H9 (cell line): ENCODE measurements around the gene TDRD1. TPM values are rescaled to one million over a fixed set of nuclear protein-coding genes. Genes with fewer than 3 reads are reported as not detected.

Experiments used
- DNase-seq: peaks from one replicate; pipeline ENCODE4 v3.0.0-alpha.2; 2017
- H2AFZ ChIP-seq: one replicate; pipeline ENCODE4 v1.6.1; 2013; ENCODE audit warnings: mild to moderate bottlenecking, low read length, control low read depth, moderate library complexity
- H2AK5ac ChIP-seq: 2 replicates; pipeline ENCODE4 v1.6.1; 2013; ENCODE audit warnings: low read length, control low read depth, mixed read lengths; ENCODE audit not compliant: insufficient read length
- H2BK120ac ChIP-seq: one replicate; pipeline ENCODE4 v1.6.1; 2013; ENCODE audit warnings: low read depth, mild to moderate bottlenecking, low read length, control low read depth, inconsistent platforms; ENCODE audit not compliant: poor library complexity, severe bottlenecking
- H2BK12ac ChIP-seq: 2 replicates; pipeline ENCODE4 v1.6.1; 2013; ENCODE audit warnings: low read length, control low read depth, mixed read lengths, low read depth; ENCODE audit not compliant: insufficient read length
- H2BK15ac ChIP-seq: 2 replicates; pipeline ENCODE4 v1.6.1; 2013; ENCODE audit warnings: low read depth, low read length, control low read depth
- H2BK20ac ChIP-seq: one replicate; pipeline ENCODE4 v1.6.1; 2013; ENCODE audit warnings: low read depth, mild to moderate bottlenecking, low read length, control low read depth, inconsistent platforms; ENCODE audit not compliant: poor library complexity, severe bottlenecking
- H2BK5ac ChIP-seq: 2 replicates; pipeline ENCODE4 v1.6.1; 2013; ENCODE audit warnings: low read length, control low read depth, mixed read lengths; ENCODE audit not compliant: insufficient read length
- H3K14ac ChIP-seq: 2 replicates; pipeline ENCODE4 v1.6.1; 2013; ENCODE audit warnings: low read length, control low read depth; ENCODE audit not compliant: insufficient read depth
- H3K18ac ChIP-seq: 2 replicates; pipeline ENCODE4 v1.6.1; 2013; ENCODE audit warnings: low read depth, mild to moderate bottlenecking, mixed read lengths, low read length, control low read depth; ENCODE audit not compliant: insufficient read length
- H3K23ac ChIP-seq: 2 replicates; pipeline ENCODE4 v1.6.1; 2013; ENCODE audit warnings: low read length, control low read depth, mixed read lengths, low read depth; ENCODE audit not compliant: insufficient read length
- H3K23me2 ChIP-seq: 2 replicates; pipeline ENCODE4 v1.6.1; 2013; ENCODE audit warnings: low read depth, mild to moderate bottlenecking, mixed read lengths, low read length, control low read depth; ENCODE audit not compliant: insufficient read length, poor library complexity, severe bottlenecking
- H3K27ac ChIP-seq: 2 replicates; pipeline ENCODE4 v1.5.1; 2013; ENCODE audit warnings: low read length, control low read depth, mixed read lengths, low read depth; ENCODE audit not compliant: insufficient read length
- H3K27me3 ChIP-seq: 2 replicates; pipeline ENCODE4 v1.6.1; 2013; ENCODE audit warnings: low read length, control low read depth, inconsistent platforms; ENCODE audit not compliant: insufficient read depth
- H3K4ac ChIP-seq: 2 replicates; pipeline ENCODE4 v1.6.1; 2013; ENCODE audit warnings: low read depth, mild to moderate bottlenecking, control low read depth, inconsistent platforms, low read length, moderate library complexity
- H3K4me1 ChIP-seq: 2 replicates; pipeline ENCODE4 v1.6.1; 2013; ENCODE audit warnings: low read length, control low read depth, inconsistent platforms; ENCODE audit not compliant: insufficient read depth
- H3K4me2 ChIP-seq: 2 replicates; pipeline ENCODE4 v1.6.1; 2013; ENCODE audit warnings: low read length, control low read depth, mixed read lengths; ENCODE audit not compliant: insufficient read length, insufficient read depth
- H3K56ac ChIP-seq: 2 replicates; pipeline ENCODE4 v1.6.1; 2013; ENCODE audit warnings: low read depth, mild to moderate bottlenecking, mixed read lengths, low read length, control low read depth; ENCODE audit not compliant: insufficient read length
- H3K79me1 ChIP-seq: 2 replicates; pipeline ENCODE4 v1.6.1; 2013; ENCODE audit warnings: low read depth, mild to moderate bottlenecking, moderate library complexity, low read length, control low read depth, inconsistent platforms; ENCODE audit not compliant: insufficient read depth, poor library complexity, severe bottlenecking
- H3K79me2 ChIP-seq: 2 replicates; pipeline ENCODE4 v1.6.1; 2013; ENCODE audit warnings: low read length, control low read depth, inconsistent platforms; ENCODE audit not compliant: insufficient read depth
- H3K9ac ChIP-seq: 2 replicates; pipeline ENCODE4 v1.6.1; 2013; ENCODE audit warnings: low read length, control low read depth, mixed read lengths; ENCODE audit not compliant: insufficient read length; ENCODE audit errors: extremely low read depth
- H3K9me3 ChIP-seq: one replicate; pipeline ENCODE4 v1.6.1; 2013; ENCODE audit warnings: low read depth, low read length, inconsistent platforms; ENCODE audit not compliant: control insufficient read depth
- H3T11ph ChIP-seq: one replicate; pipeline ENCODE4 v1.6.1; 2013; ENCODE audit warnings: mild to moderate bottlenecking, low read length, control low read depth, inconsistent platforms
- H4K20me1 ChIP-seq: one replicate; pipeline ENCODE4 v1.6.1; 2013; ENCODE audit not compliant: control insufficient read depth, insufficient read length, insufficient read depth
- H4K5ac ChIP-seq: 2 replicates; pipeline ENCODE4 v1.6.1; 2013; ENCODE audit warnings: low read depth, mild to moderate bottlenecking, mixed read lengths, low read length, control low read depth; ENCODE audit not compliant: insufficient read length
- H4K8ac ChIP-seq: replicated peaks from 2 replicates; pipeline ENCODE4 v1.6.1; 2013; ENCODE audit warnings: low read length, control low read depth, mixed read lengths, low read depth; ENCODE audit not compliant: insufficient read length
- H4K91ac ChIP-seq: 2 replicates; pipeline ENCODE4 v1.6.1; 2013; ENCODE audit warnings: low read depth, mild to moderate bottlenecking, moderate library complexity, mixed read lengths, low read length, control low read depth; ENCODE audit not compliant: insufficient read length
- H3K27ac Mint-ChIP-seq, 3 experiments: 2 replicates in 2 of 3; 3 replicates in 1 of 3; pipeline ENCODE4 v1.8.0; 2020 to 2021; ENCODE audit warnings: mixed read lengths in 3 of 3, mild to moderate bottlenecking in 1 of 3, moderate library complexity in 1 of 3
- H3K27me3 Mint-ChIP-seq: 2 replicates; pipeline ENCODE4 v1.8.0; 2021; ENCODE audit warnings: low read depth, mild to moderate bottlenecking, moderate library complexity, mixed read lengths
- H3K36me3 Mint-ChIP-seq, 3 experiments: 2 replicates in 2 of 3; 3 replicates in 1 of 3; pipeline ENCODE4 v1.8.0; 2020 to 2021; ENCODE audit warnings: low read depth in 3 of 3, mixed read lengths in 3 of 3; ENCODE audit not compliant: insufficient read depth in 1 of 3
- H3K4me1 Mint-ChIP-seq, 2 experiments: 2 replicates each; pipeline ENCODE4 v1.8.0; 2020; ENCODE audit warnings: mixed read lengths in 2 of 2
- H3K4me3 Mint-ChIP-seq, 2 experiments: 2 replicates in 1 of 2; 3 replicates in 1 of 2; pipeline ENCODE4 v1.8.0; 2020 to 2021; ENCODE audit warnings: mild to moderate bottlenecking in 2 of 2, mixed read lengths in 2 of 2, moderate library complexity in 1 of 2
- H3K9me3 Mint-ChIP-seq, 2 experiments: 2 replicates in 1 of 2; 3 replicates in 1 of 2; pipeline ENCODE4 v1.8.0; 2020; ENCODE audit warnings: mild to moderate bottlenecking in 2 of 2, mixed read lengths in 2 of 2, moderate library complexity in 1 of 2
- CTCF ChIP-seq: fragments of 200-600 bp; sonication (generic); conservative IDR thresholded peaks from 3 replicates; pipeline ENCODE4 v1.8.0; 2021; ENCODE audit warnings: antibody characterized with exemption, mild to moderate bottlenecking
- WGBS: extraction: QIAGEN DNeasy Blood & Tissue Kit; methylation state at CpG from one replicate; pipeline ENCODE4 v1.1.7; 2013; ENCODE audit warnings: missing lambda C conversion rate, low lambda C conversion rate, mixed read lengths; ENCODE audit not compliant: insufficient read length; ENCODE audit errors: extremely low coverage; 5-methylcytosine and 5-hydroxymethylcytosine counted together
- total RNA-seq: library from RNA; stranded (reverse); gene quantifications from 2 replicates; pipeline ENCODE4 v1.2.1, GENCODE V29; 2021

TDRD1 gene
- total RNA-seq, 1 experiment from 2014 or later = 0.15 TPM

DNA sequence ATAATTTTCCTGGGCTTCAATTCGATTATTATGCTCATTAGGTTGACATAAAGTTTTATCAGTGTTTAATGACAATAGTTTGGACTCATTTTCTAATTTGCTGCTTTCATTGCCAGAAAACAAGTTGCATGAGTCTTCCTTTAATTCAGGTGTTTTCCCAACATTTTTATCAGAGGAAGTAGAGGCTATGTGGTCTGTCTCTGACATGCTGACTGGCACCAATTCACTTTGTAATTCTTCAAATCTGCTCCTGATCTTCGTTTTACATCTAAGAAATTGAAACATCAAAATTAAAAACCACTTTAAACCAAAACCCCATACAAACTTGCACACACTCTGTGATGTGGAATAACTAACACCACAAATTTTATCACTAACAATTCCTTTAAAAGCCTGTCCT lies 16.1 kb upstream of the TDRD1 start:
- Mint-ChIP-seq H3K36me3 (peaks cover 7 to 25% (median 22%) of the 10 kb centered on the region in 3 experiments; a peak in 6 of 7 replicates), H3K9me3 (peaks cover 0 to 3% of the 10 kb centered on the region in 2 experiments; a peak in 3 of 5 replicates), H3K4me3 (no peak overlapping the region), H3K27ac (peak overlapping the region in 1 of 3 experiments; percentile 59; a peak in 4 of 7 replicates), H3K4me1 (peaks cover 23 to 29% of the 10 kb centered on the region in 2 experiments), H3K27me3 (no peaks in the 10 kb centered on the region)
- no peak for TF ChIP-seq CTCF
- no peak overlapping the region for H3T11ph ChIP-seq
- H3K14ac ChIP-seq = no peak overlapping the region
- H3K4me1 ChIP-seq = peaks cover 2% of the 10 kb centered on the region; the same call in 1 of the 2 replicates
- H2BK15ac ChIP-seq = no peak overlapping the region
- H2BK5ac ChIP-seq = no peak overlapping the region
- no peak overlapping the region for H2AK5ac ChIP-seq
- peaks cover 8% of the 10 kb centered on the region for H3K79me1 ChIP-seq
- no peak overlapping the region for H3K56ac ChIP-seq
- H3K27ac ChIP-seq = no peak overlapping the region
- H4K8ac ChIP-seq = no peak overlapping the region
- no peak overlapping the region for H2BK12ac ChIP-seq
- H3K23ac ChIP-seq = no peak overlapping the region
- H3K23me2 ChIP-seq = no peaks in the 10 kb centered on the region
- no peaks in the 10 kb centered on the region for H4K20me1 ChIP-seq
- no peak overlapping the region for H3K9ac ChIP-seq
- H3K18ac ChIP-seq = no peak overlapping the region
- no peaks in the 10 kb centered on the region for H3K27me3 ChIP-seq
- no peak overlapping the region for H4K5ac ChIP-seq
- H2BK20ac ChIP-seq = no peak overlapping the region
- H3K4ac ChIP-seq = no peak overlapping the region
- no peaks in the 10 kb centered on the region for H3K9me3 ChIP-seq
- no peak for DNase-seq
- no peaks in the 10 kb centered on the region; the same call in 1 of the 2 replicates for H3K79me2 ChIP-seq
- H4K91ac ChIP-seq = no peak overlapping the region
- H2BK120ac ChIP-seq = no peak overlapping the region
- 100% methylated on average over 1 of the region's 2 CpGs for WGBS
- H2AFZ ChIP-seq = no peak overlapping the region
- H3K4me2 ChIP-seq = no peak overlapping the region
